GM19468 (cell line): ENCODE data around the gene PPP2R1B.

ENCODE experiments used
- ATAC-seq: cut with Tn5 transposase; IDR thresholded peaks from one replicate; pipeline ENCODE4 v1.9.1; 2021; ENCODE audit warnings: mild to moderate bottlenecking, moderate library complexity, moderate number of reproducible peaks; ENCODE audit not compliant: unreplicated experiment; ENCODE audit errors: extremely low read depth

Gene PPP2R1B

DNA sequence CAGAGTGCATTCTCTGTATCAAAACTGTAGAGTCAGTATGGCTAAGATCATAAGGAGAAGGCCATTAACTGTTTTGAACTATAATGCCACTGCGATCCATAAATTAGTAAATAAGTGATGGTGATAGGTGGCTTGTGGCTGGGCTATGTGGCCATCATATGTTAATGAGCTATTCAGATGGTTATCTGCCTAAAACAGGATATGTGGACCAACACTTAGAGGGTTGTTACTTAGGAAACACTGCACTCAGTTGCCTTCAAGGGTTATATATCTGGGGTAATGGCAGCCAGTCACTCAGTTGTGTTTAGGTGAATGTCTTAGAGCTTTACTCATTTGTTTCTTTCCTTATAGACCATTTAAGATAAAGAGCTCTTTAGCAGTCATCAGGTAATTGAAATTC is 66.0 kb downstream of the PPP2R1B start:
- ATAC-seq = no peak

DNA sequence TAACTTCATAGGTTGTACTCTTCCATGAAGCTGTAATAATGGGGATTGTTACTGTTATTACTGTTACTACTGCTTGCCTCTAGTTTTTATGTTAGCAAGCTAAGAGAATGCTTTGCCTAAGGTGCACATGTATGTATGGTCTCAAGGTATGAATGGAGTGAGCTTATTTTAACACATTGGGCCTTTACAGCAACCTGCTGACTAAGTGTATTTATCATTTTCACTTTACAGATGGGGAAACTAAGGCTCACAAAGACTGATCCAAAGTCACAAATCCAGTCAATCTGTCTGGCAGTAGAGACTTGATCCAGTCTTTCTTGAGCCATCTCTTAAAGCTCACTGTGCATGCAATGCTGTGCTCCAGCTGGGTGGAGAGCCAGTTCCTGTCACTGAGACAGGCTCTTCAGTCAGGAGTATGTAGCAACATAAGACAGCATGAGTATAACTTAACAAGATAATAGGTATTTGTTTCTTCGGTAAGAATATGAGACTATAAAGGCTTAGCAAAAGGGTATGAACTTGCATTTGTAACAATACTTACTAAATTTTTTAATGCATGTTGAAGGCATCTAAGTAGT is 66.5 kb downstream of the PPP2R1B start:
- no peak for ATAC-seq

DNA sequence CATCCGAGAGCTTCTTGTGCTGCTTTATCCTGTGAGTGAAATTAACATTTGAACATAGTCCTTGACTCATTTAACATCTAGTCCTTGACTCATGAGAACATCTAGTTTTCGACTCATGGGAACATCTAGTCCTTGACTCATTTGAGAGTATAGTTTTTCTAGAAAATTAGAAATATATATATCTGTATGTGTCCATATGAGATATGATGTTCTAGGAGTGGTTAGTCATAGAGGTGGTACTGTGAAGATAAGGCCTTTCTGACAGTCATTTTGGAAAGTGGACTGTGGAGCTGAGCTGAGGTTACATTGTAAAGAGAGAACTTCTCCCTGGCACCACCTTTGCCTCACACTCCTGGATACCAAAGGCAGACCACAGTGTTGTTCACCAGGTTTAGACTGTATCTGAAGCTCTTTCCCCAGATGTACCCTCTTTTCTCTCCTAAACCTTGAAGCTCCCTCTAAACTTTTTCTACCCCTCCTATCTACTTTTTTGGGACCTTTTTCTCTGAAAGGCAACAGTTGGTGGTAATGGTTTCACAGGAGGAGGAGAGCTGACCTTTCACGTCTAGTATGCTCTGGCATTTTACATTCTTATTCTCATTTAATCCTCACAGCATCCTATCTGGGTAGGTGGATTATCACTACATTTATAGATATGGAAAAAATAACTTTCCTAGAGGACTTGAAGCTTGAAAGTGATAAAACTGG is 67.2 kb downstream of the PPP2R1B start:
- ATAC-seq = no peak

DNA sequence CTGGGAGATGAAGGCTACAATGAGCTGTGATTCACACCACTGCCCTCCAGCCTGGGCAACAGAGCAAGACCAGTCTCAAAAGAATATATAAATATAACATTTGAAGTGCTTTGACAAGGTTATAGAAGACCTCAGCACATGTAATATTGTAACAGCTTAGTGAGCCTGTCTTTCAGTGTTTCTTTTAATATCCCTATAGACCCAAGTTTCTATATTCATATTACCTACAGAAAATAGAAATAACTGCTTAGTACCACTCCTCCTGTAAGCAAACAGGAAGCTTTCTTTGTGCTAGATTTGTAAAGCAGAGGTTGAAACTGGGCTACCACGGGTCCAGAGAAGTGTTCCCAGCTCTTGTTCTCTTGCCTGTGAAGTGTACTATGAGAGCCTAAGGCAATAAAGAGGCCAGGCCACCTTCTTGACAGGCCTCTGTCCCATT is 68.2 kb downstream of the PPP2R1B start:
- peak; percentile 79 for ATAC-seq

DNA sequence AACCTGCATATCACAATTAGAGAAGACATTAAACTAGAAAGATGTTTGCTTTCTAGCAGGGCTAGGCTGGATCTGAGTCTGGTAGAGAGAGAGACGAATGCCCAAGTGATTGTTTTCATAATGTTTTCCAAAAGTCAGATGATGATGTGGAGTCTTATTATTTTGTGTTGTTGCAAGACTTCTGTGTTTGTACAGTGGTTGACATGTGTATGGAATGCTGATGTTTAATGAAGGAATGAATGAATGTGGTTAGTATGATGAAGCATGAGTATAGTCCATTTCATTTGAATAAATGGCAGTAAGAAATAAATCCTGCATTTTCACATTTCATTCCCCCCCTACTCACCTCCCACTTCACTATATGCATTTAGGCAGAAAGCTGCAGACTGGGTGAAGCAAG is 69.6 kb downstream of the PPP2R1B start:
- ATAC-seq = no peak

DNA sequence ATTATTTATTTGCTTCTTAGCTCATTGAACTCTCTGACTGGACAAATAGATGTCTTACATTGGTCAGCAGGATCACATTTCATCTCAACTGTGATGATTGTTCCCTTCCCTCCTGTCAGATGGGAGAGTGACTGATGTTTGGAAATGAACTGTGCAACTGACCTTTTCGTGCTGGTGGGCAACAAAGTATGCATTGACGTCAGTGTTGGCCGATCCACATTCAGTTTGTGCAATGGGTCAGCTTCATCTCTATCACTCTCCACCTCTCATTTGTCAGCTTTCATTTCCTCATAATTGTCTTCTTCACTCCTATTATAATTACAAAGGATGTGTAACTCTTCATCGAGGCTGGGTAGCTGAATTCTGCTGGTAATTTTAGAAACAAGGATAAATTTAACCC is 71.3 kb downstream of the PPP2R1B start:
- ATAC-seq = no peak

DNA sequence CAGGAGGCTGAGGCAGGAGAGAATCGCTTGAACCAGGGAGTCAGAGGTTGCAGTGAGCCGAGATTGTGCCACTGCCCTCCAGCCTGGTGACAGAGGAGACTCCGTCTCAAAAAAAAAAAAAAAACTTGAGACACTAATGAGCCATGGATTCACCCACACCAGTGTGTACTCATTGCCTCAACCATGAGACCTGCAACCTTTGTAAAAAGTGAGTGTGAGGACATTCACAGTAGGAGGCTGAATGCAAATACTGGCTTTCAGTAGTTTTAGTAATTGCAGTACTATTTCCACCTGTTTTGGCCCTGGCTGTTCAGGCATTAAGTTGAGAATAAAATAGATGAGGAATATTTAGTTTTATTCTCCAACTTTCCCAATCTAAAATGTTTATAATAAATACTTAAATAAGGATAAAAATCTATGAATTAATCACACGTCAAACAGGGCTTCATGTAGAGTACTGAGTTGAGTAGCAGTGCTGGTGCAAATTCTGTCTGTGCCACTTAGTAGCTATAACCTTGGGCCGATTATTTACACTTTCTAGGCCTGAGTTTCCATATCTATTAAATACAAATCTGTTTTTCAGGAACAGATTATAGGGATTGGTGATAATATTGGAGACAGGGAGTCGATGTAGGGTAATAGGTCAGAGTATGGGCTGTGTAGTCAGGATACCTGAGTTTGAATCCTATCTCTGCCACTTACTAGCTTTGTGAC is 72.8 kb downstream of the PPP2R1B start:
- no peak for ATAC-seq

DNA sequence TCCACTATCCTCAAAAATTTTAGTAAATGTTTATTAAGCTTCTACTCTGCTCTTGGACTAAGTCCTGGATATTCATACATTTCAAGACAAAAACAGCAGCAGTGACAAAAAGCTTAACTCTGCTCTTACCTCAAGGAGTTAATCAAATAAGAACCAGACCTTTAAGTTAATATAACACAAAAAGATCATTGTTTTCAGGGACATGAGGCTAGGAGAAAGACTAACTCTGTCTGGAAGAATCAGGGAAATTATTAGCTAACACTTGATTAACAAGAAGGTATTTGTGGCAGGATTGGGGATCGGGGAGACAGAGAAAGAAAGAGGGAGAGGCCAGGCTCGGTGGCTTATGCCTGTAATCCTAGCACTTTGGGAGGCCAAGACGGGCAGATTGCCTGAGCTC is 74.4 kb downstream of the PPP2R1B start:
- ATAC-seq = no peak

DNA sequence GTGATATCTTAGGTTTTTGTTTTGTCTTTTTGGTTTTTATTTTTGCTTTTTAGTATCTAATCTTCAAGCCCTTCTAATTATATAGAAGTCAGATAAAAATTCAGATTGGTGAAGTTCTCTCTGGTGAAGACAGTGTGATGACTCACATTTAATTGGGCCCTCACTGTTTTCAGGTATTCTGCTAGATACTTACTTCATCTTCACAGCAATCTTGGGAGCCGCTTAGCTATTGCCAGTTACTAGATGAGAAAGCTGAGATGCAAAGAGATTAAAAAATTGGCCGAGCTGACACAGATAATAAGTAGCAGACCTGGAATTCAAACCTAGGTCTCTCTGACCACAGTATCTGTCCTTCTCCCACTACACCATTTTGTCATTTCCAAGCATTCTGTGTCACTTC is 75.0 kb downstream of the PPP2R1B start:
- no peak for ATAC-seq

DNA sequence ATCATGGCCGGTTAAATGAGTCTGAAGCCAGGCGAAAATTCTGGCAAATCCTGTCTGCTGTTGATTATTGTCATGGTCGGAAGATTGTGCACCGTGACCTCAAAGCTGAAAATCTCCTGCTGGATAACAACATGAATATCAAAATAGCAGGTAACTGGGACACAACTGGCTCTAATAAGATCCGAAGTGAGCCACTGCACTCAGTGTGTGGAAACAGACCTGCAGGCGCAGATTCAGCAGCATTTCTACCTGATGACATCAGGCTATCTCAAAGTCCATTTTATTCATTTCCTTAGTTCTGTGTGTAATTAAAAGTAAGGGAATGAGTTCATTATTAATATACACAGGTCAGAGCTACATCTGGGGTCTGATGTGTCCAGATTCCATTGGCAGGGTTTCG is 78.2 kb downstream of the PPP2R1B start:
- no peak for ATAC-seq

DNA sequence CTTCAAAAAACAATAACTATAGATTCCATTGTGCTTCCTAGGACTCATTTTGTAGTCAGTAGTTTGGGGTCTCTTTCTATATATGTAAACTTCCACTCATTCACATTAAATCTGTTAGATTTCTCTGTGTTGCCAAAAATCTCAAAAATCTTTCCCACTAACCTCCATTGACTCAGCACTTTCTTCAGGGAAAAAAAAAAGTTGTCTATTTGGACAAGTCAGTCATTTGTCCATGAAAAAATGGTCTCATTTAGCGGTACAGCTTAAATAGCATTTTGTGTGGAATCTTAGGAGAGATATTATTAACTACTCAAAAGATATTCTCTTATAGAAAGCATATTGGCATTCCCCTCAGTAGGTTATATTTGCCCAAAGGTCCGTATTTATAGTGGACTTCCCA is 81.9 kb downstream of the PPP2R1B start:
- ATAC-seq = no peak

DNA sequence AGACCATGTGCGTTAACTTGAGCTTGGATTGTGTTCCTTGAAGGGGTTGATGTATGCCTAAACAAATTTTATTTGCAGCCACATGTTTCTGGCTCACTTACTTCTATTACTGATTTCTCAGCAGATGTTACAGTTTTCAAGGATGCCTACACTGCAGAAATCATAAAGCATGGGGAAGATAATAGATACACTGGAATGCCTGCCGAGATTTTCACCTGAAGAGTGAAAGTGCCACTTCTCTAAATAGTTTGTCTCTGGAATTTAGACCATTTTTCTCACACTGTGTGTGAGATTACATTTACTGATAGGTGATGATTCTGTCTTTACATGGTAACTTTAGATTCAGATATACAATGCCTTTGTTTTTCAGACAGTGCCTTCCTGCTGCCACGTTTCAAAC is 82.4 kb downstream of the PPP2R1B start:
- no peak for ATAC-seq

DNA sequence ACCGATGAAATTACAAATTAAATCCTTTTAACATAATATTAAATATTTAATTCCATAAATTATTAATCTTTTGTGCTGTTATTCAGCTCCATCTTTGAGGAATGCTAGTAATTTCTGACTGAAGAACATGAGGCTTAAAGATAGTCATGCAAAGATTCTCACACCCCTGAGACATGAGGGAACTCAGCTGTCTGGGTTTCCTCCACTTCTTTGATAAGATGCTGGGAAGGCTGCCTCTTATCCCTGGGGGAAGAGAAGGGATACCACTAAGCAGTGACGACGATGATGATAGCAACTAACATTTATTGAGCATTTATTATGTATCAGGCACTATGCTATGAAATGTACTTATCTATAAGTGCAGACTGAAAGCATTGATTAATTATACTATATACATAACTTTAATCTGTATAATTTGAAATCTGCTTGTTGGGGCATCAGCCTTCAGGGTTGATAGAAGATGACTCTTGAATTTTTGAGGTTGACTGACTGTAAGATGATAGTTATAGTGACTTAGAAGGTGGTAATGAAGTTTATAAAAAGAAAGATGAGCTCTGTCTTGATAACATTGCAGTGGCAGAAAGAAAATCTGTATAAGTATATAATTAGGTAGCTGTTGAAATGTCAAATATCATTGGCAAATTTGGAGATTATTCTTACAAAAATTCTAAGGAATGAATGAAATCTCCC is 85.6 kb downstream of the PPP2R1B start:
- no peak for ATAC-seq
